Esophagus squamous epithelium (tissue), 5 donors: ENCODE measurements around the gene CLCN2. TPM values are rescaled to one million over a fixed set of nuclear protein-coding genes. Genes with fewer than 3 reads are reported as not detected.

Experiments used
- DNase-seq: peaks from one replicate; lab custom pipeline; 2025; lab: John Stamatoyannopoulos, UW
- H3K27ac ChIP-seq, 4 donors: fragments of 200-600 bp; sonication (generic); one replicate each; pipeline ENCODE4 v1.5.1; 2016 to 2019; ENCODE audit warnings: mild to moderate bottlenecking in 1 of 4
- H3K27me3 ChIP-seq, 4 donors: fragments of 200-600 bp; sonication (generic); 1 replicate in 3 of 4; 2 replicates in 1 of 4; pipeline versions ENCODE4 v1.5.1 to v1.6.0; 2017 to 2021; ENCODE audit warnings: antibody characterized with exemption in 1 of 4
- H3K36me3 ChIP-seq, 3 donors: fragments of 200-600 bp; sonication (generic); one replicate each; pipeline ENCODE4 v1.5.1; 2016 to 2019
- H3K4me1 ChIP-seq, 3 donors: fragments of 200-600 bp; sonication (generic); one replicate each; pipeline ENCODE4 v1.5.1; 2017 to 2019
- H3K4me3 ChIP-seq, 4 donors: fragments of 200-600 bp; sonication (generic); 1 replicate in 3 of 4; 2 replicates in 1 of 4; pipeline ENCODE4 v1.5.1; 2016 to 2019; ENCODE audit warnings: mild to moderate bottlenecking in 2 of 4, moderate library complexity in 1 of 4
- H3K9me3 ChIP-seq, 3 donors: fragments of 200-600 bp; sonication (generic); one replicate each; pipeline ENCODE4 v1.5.1; 2016 to 2019
- CTCF ChIP-seq, 6 experiments: fragments of 450-650 bp in 4 of 6; fragments of 200-600 bp in 2 of 6; sonication (generic) in 2 of 6; IDR thresholded peaks; one replicate each; pipeline ENCODE4 v1.5.1; 2016 to 2019; ENCODE audit warnings: antibody characterized with exemption in 6 of 6, mild to moderate bottlenecking in 4 of 6, moderate library complexity in 4 of 6
- POLR2A ChIP-seq, 4 donors: fragments of 450-650 bp; IDR thresholded peaks; one replicate each; pipeline ENCODE4 v1.6.1; 2017; ENCODE audit warnings: antibody characterized with exemption in 4 of 4, mild to moderate bottlenecking in 4 of 4, moderate library complexity in 3 of 4
- WGBS, 2 donors: methylation state at CpG; one replicate each; pipeline ENCODE4 v1.1.5; 2018; 5-methylcytosine and 5-hydroxymethylcytosine counted together
- intact Hi-C: fragments of 100-400 bp; cut with DNase I; formaldehyde crosslinking; loops from one replicate; pipeline ENCODE4 v1.15.0; 2022
- total RNA-seq, 4 donors: library from RNA; depleted of rRNA; stranded (reverse); fragments of >200 nt; gene quantifications; one replicate each; pipeline ENCODE4 v1.1.0, GENCODE V29; 2016
- donor health status: DM: yes; HTN: yes; CAD: no.

CLCN2 gene
- total RNA-seq, 4 donors from 2014 or later, result 2.1 to 4.2 (median 3.0) TPM

GRCh38 chr3:184373422-184373821 is 12.0 kb upstream of the CLCN2 start:
- H3K27me3 ChIP-seq, result peaks cover 0 to 50% (median 0%) of the 10 kb centered on the region in 4 donors
- H3K27ac ChIP-seq, result no peak overlapping the region
- no peak overlapping the region for H3K4me3 ChIP-seq
- no peaks in the 10 kb centered on the region for H3K9me3 ChIP-seq
- WGBS, 2 donors, result 50 to 67% methylated on average over 3 to 4 of the region's 6 CpGs
- DNase-seq, result no peak
- no peak for TF ChIP-seq POLR2A (IDR thresholded peaks at IDR 0.05)
- no peak for TF ChIP-seq CTCF (IDR thresholded peaks at IDR 0.05)
- H3K4me1 ChIP-seq, result peaks cover 0 to 22% (median 6%) of the 10 kb centered on the region in 3 donors
- H3K36me3 ChIP-seq, result peaks cover 0 to 22% (median 3%) of the 10 kb centered on the region in 3 donors
- intact Hi-C loops, result loop anchor here (10.0 kb wide), 2 partner anchors 141 to 171 kb away; no protein-coding TSS in a partner anchor

- DNase-seq, result no peak
- peaks cover 0 to 20% (median 6%) of the 10 kb centered on the region in 3 donors for H3K4me1 ChIP-seq
- no peaks in the 10 kb centered on the region for H3K9me3 ChIP-seq
- 63 to 72% methylated on average over 4 to 5 of the region's 5 CpGs for WGBS, 2 donors
- no peak overlapping the region for H3K4me3 ChIP-seq
- no peak for TF ChIP-seq CTCF (IDR thresholded peaks at IDR 0.05)
- no peak for TF ChIP-seq POLR2A (IDR thresholded peaks at IDR 0.05)
- peaks cover 0 to 27% (median 8%) of the 10 kb centered on the region in 3 donors for H3K36me3 ChIP-seq
- H3K27ac ChIP-seq, result no peak overlapping the region
- peaks cover 0 to 45% (median 0%) of the 10 kb centered on the region in 4 donors for H3K27me3 ChIP-seq
- intact Hi-C loops, result loop anchor here (10.0 kb wide), 2 partner anchors 142 to 172 kb away; no protein-coding TSS in a partner anchor
Measured at GRCh38 chr3:184372911-184373310, 11.5 kb upstream of the CLCN2 start.

- H3K36me3 ChIP-seq, result peaks cover 0 to 32% (median 10%) of the 10 kb centered on the region in 3 donors
- intact Hi-C loops, result loop anchor here (10.0 kb wide), 2 partner anchors 142 to 172 kb away; no protein-coding TSS in a partner anchor
- no peak overlapping the region for H3K4me3 ChIP-seq
- peaks cover 0 to 39% (median 0%) of the 10 kb centered on the region in 4 donors for H3K27me3 ChIP-seq
- 63 to 65% methylated on average over 8 of the region's 8 CpGs for WGBS, 2 donors
- peaks cover 0 to 20% (median 6%) of the 10 kb centered on the region in 3 donors for H3K4me1 ChIP-seq
- H3K27ac ChIP-seq, result no peak overlapping the region
- no peak for TF ChIP-seq CTCF (IDR thresholded peaks at IDR 0.05)
- TF ChIP-seq POLR2A (IDR thresholded peaks at IDR 0.05), result no peak
- no peak for DNase-seq
- H3K9me3 ChIP-seq, result no peaks in the 10 kb centered on the region
Measured at GRCh38 chr3:184372296-184372821, 11.0 kb upstream of the CLCN2 start.

GRCh38 chr3:184371570-184372018 is 10.2 kb upstream of the CLCN2 start:
- Histone ChIP-seq H3K27ac (no peak overlapping the region), H3K9me3 (no peaks in the 10 kb centered on the region), H3K36me3 (peaks cover 0 to 40% (median 10%) of the 10 kb centered on the region in 3 donors), H3K4me3 (no peak overlapping the region), H3K27me3 (peaks cover 0 to 31% (median 0%) of the 10 kb centered on the region in 4 donors), H3K4me1 (peaks cover 0 to 20% (median 6%) of the 10 kb centered on the region in 3 donors)
- intact Hi-C loops, result loop anchor here (10.0 kb wide), 2 partner anchors 143 to 173 kb away; no protein-coding TSS in a partner anchor
- peak; percentile 6 for DNase-seq
- no peak for TF ChIP-seq POLR2A (IDR thresholded peaks at IDR 0.05)
- TF ChIP-seq CTCF (IDR thresholded peaks at IDR 0.05), result peak; percentile 66 to 96 (median 92)
- 39 to 46% methylated on average over 5 of the region's 5 CpGs for WGBS, 2 donors

GRCh38 chr3:184368586-184369183 is 7.3 kb upstream of the CLCN2 start:
- H3K27ac ChIP-seq, result peak overlapping the region in 1 of 4 donors; percentile 46
- peaks cover 4 to 34% (median 18%) of the 10 kb centered on the region in 3 donors for H3K4me1 ChIP-seq
- 57 to 65% methylated on average over 3 of the region's 3 CpGs for WGBS, 2 donors
- TF ChIP-seq POLR2A (IDR thresholded peaks at IDR 0.05) (no peak), CTCF (IDR thresholded peaks at IDR 0.05) (no peak)
- intact Hi-C loops, result no loop called here
- peaks cover 0 to 61% (median 10%) of the 10 kb centered on the region in 3 donors for H3K36me3 ChIP-seq
- no peak overlapping the region for H3K4me3 ChIP-seq
- no peak for DNase-seq
- no peaks in the 10 kb centered on the region for H3K9me3 ChIP-seq
- peaks cover 0 to 8% (median 0%) of the 10 kb centered on the region in 4 donors for H3K27me3 ChIP-seq
